ENCODE measurements around the gene TTC21A.

DNA sequence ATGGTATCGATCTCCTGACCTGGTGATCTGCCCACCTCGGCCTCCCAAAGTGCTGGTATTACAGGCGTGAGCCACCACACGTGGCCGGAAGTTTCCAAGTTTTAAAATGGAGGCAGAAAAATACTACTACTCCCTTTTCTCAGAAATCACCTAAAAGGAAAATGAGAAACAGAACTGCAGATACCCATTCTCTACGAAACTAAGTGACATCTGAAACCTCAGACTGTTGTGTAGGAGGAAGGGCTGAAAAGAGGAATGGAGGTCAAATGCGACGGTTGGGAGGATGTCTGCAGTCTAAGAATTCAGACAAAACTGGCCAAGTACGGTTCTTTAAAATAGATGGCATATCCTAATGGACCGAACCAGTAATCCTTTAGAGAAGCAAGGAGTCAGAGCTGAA is 31.6 kb upstream of the TTC21A start:
- TF ChIP-seq, protein P1, sequence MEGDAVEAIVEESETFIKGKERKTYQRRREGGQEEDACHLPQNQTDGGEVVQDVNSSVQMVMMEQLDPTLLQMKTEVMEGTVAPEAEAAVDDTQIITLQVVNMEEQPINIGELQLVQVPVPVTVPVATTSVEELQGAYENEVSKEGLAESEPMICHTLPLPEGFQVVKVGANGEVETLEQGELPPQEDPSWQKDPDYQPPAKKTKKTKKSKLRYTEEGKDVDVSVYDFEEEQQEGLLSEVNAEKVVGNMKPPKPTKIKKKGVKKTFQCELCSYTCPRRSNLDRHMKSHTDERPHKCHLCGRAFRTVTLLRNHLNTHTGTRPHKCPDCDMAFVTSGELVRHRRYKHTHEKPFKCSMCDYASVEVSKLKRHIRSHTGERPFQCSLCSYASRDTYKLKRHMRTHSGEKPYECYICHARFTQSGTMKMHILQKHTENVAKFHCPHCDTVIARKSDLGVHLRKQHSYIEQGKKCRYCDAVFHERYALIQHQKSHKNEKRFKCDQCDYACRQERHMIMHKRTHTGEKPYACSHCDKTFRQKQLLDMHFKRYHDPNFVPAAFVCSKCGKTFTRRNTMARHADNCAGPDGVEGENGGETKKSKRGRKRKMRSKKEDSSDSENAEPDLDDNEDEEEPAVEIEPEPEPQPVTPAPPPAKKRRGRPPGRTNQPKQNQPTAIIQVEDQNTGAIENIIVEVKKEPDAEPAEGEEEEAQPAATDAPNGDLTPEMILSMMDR (IDR thresholded peaks at IDR 0.05), result no peak
- TF ChIP-seq POLR2AphosphoS5 (IDR thresholded peaks at IDR 0.05), result no peak
- TF ChIP-seq POLR2A (IDR thresholded peaks at IDR 0.05), result no peak
- no peak for TF ChIP-seq EP300 (IDR thresholded peaks at IDR 0.05)
